OCI-LY1 (cell line): ENCODE results near the gene IER3.

Experiments
- EZH2 ChIP-seq: fragments of 200-600 bp; sonication (generic), shearing (Covaris generic); IDR thresholded peaks from 2 replicates; pipeline ENCODE4 v1.8.0; 2017; ENCODE audit warnings: borderline replicate concordance, mixed run types, mild to moderate bottlenecking, antibody characterized with exemption, low read length, moderate library complexity, mixed read lengths
- TF ChIP-seq, protein P1 (sequence below): fragments of 200-600 bp; sonication (generic), shearing (Covaris generic); IDR thresholded peaks from 2 replicates; pipeline ENCODE4 v1.5.1; 2017; ENCODE audit warnings: mild to moderate bottlenecking, antibody characterized with exemption, low read length, moderate library complexity, mixed read lengths

- TF ChIP-seq, protein P1, sequence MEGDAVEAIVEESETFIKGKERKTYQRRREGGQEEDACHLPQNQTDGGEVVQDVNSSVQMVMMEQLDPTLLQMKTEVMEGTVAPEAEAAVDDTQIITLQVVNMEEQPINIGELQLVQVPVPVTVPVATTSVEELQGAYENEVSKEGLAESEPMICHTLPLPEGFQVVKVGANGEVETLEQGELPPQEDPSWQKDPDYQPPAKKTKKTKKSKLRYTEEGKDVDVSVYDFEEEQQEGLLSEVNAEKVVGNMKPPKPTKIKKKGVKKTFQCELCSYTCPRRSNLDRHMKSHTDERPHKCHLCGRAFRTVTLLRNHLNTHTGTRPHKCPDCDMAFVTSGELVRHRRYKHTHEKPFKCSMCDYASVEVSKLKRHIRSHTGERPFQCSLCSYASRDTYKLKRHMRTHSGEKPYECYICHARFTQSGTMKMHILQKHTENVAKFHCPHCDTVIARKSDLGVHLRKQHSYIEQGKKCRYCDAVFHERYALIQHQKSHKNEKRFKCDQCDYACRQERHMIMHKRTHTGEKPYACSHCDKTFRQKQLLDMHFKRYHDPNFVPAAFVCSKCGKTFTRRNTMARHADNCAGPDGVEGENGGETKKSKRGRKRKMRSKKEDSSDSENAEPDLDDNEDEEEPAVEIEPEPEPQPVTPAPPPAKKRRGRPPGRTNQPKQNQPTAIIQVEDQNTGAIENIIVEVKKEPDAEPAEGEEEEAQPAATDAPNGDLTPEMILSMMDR: no peak
- TF ChIP-seq EZH2: no peak
These were observed 47.9 kb downstream of the IER3 start for GRCh38 chr6:30696432-30696831.
